OCI-LY1 (cell line): ENCODE results near the gene LHX1.

Source experiments
- H2AFZ ChIP-seq: fragments of 200-600 bp; sonication (generic), shearing (Covaris generic); 2 replicates; pipeline ENCODE4 v1.6.0; 2014; ENCODE audit warnings: antibody characterized with exemption, mild to moderate bottlenecking, low read length
- H3F3A ChIP-seq: fragments of 200-600 bp; sonication (generic), shearing (Covaris generic); 2 replicates; pipeline ENCODE4 v1.6.0; 2014; ENCODE audit warnings: mild to moderate bottlenecking, antibody characterized with exemption, low read length, moderate library complexity; ENCODE audit not compliant: insufficient read depth
- H3K27ac ChIP-seq: fragments of 200-600 bp; sonication (generic); 2 replicates; pipeline ENCODE4 v1.5.1; 2014; ENCODE audit warnings: low read length, mixed run types, mild to moderate bottlenecking, low read depth; ENCODE audit not compliant: poor library complexity, severe bottlenecking
- H3K27me3 ChIP-seq: fragments of 200-600 bp; sonication (generic); 2 replicates; pipeline ENCODE4 v1.6.0; 2014; ENCODE audit warnings: antibody characterized with exemption, mild to moderate bottlenecking, low read length, moderate library complexity; ENCODE audit not compliant: insufficient read depth
- H3K36me3 ChIP-seq: fragments of 200-600 bp; sonication (generic); 2 replicates; pipeline ENCODE4 v1.6.1; 2014; ENCODE audit warnings: mild to moderate bottlenecking, antibody characterized with exemption, low read length, moderate library complexity, mixed read lengths; ENCODE audit not compliant: insufficient read depth
- H3K4me1 ChIP-seq: fragments of 200-600 bp; sonication (generic); 2 replicates; pipeline ENCODE4 v1.5.1; 2014; ENCODE audit warnings: mild to moderate bottlenecking, low read length, moderate library complexity; ENCODE audit not compliant: insufficient read depth, severe bottlenecking
- H3K4me2 ChIP-seq: fragments of 200-600 bp; sonication (generic), shearing (Covaris generic); 2 replicates; pipeline ENCODE4 v1.6.1; 2014; ENCODE audit warnings: low read length
- H3K4me3 ChIP-seq: fragments of 200-600 bp; sonication (generic); 2 replicates; pipeline ENCODE4 v1.5.1; 2014; ENCODE audit warnings: low read length, low read depth, mild to moderate bottlenecking, mixed read lengths; ENCODE audit not compliant: poor library complexity, severe bottlenecking
- H3K79me2 ChIP-seq: fragments of 200-600 bp; shearing (Covaris generic); 2 replicates; pipeline ENCODE4 v1.6.1; 2016; ENCODE audit warnings: mixed run types, low read length, mixed read lengths; ENCODE audit not compliant: insufficient read depth
- H3K9ac ChIP-seq: fragments of 200-600 bp; sonication (generic), shearing (Covaris generic); 2 replicates; pipeline ENCODE4 v1.6.1; 2014; ENCODE audit warnings: mild to moderate bottlenecking, low read length, mixed read lengths
- H3K9me2 ChIP-seq: fragments of 200-600 bp; sonication (generic), shearing (Covaris generic); 2 replicates; pipeline ENCODE4 v1.6.1; 2014; ENCODE audit warnings: low read depth, mild to moderate bottlenecking, low read length, mixed read lengths
- H3K9me3 ChIP-seq: fragments of 200-600 bp; shearing (Covaris generic); 2 replicates; pipeline ENCODE4 v1.6.1; 2014; ENCODE audit warnings: low read length, mixed read lengths
- H4K20me1 ChIP-seq: fragments of 200-600 bp; sonication (generic), shearing (Covaris generic); 2 replicates; pipeline ENCODE4 v1.6.0; 2016; ENCODE audit warnings: mild to moderate bottlenecking, low read length; ENCODE audit not compliant: insufficient read depth
- CTCF ChIP-seq: fragments of 200-600 bp; sonication (generic), shearing (Covaris generic); IDR thresholded peaks from 2 replicates; pipeline ENCODE4 v1.5.1; 2017; ENCODE audit warnings: mild to moderate bottlenecking, antibody characterized with exemption, low read length, moderate library complexity, mixed read lengths
- EZH2 ChIP-seq: fragments of 200-600 bp; sonication (generic), shearing (Covaris generic); IDR thresholded peaks from 2 replicates; pipeline ENCODE4 v1.8.0; 2017; ENCODE audit warnings: borderline replicate concordance, mixed run types, mild to moderate bottlenecking, antibody characterized with exemption, low read length, moderate library complexity, mixed read lengths

Gene LHX1

GRCh38 chr17:36920032-36921005, 17.0 kb upstream of the LHX1 start:
- Histone ChIP-seq H3F3A (no peaks in the 10 kb centered on the region), H3K9me3 (no peaks in the 10 kb centered on the region), H3K79me2 (no peaks in the 10 kb centered on the region), H2AFZ (no peak overlapping the region), H3K9me2 (no peaks in the 10 kb centered on the region), H3K36me3 (no peaks in the 10 kb centered on the region), H3K27me3 (0 out of 2 replicates have a peak, but pooled peaks cover 6% of the 10 kb centered on the region), H3K4me3 (no peak overlapping the region), H3K4me2 (no peak overlapping the region), H3K4me1 (no peaks in the 10 kb centered on the region), H4K20me1 (no peaks in the 10 kb centered on the region), H3K9ac (no peak overlapping the region), H3K27ac (no peak overlapping the region)
- TF ChIP-seq CTCF (no peak), EZH2 (no peak)

GRCh38 chr17:36921095-36921851, 16.0 kb upstream of the LHX1 start:
- TF ChIP-seq EZH2 = no peak
- no peak for TF ChIP-seq CTCF
- Histone ChIP-seq H3K4me3 (no peak overlapping the region), H3K27me3 (0 out of 2 replicates have a peak, but pooled peaks cover 6% of the 10 kb centered on the region), H3F3A (no peaks in the 10 kb centered on the region), H2AFZ (no peak overlapping the region), H3K36me3 (no peaks in the 10 kb centered on the region), H3K4me2 (no peak overlapping the region), H3K9me3 (no peaks in the 10 kb centered on the region), H3K9me2 (no peaks in the 10 kb centered on the region), H4K20me1 (no peaks in the 10 kb centered on the region), H3K27ac (no peak overlapping the region), H3K9ac (no peak overlapping the region), H3K79me2 (no peaks in the 10 kb centered on the region), H3K4me1 (no peaks in the 10 kb centered on the region)

GRCh38 chr17:36922175-36922574, 15.1 kb upstream of the LHX1 start:
- H4K20me1 ChIP-seq = no peaks in the 10 kb centered on the region
- no peaks in the 10 kb centered on the region for H3K4me1 ChIP-seq
- TF ChIP-seq CTCF (no peak), EZH2 (no peak)
- H3K9me3 ChIP-seq = no peaks in the 10 kb centered on the region
- H3K27ac ChIP-seq = no peak overlapping the region
- no peak overlapping the region for H2AFZ ChIP-seq
- H3K9me2 ChIP-seq = no peaks in the 10 kb centered on the region
- H3K4me3 ChIP-seq = no peak overlapping the region
- H3F3A ChIP-seq = no peaks in the 10 kb centered on the region
- H3K79me2 ChIP-seq = no peaks in the 10 kb centered on the region
- 0 out of 2 replicates have a peak, but pooled peaks cover 6% of the 10 kb centered on the region for H3K27me3 ChIP-seq
- H3K36me3 ChIP-seq = no peaks in the 10 kb centered on the region
- H3K4me2 ChIP-seq = no peak overlapping the region
- no peak overlapping the region for H3K9ac ChIP-seq
